Colonic mucosa (tissue), 4 donors: ENCODE measurements around the gene CCNJL. TPM values are rescaled to one million over a fixed set of nuclear protein-coding genes. Genes with fewer than 3 reads are reported as not detected.

ENCODE experiments used
- DNase-seq: peaks from one replicate; pipeline ENCODE4 v3.0.0-alpha.2; 2020
- H3K27ac ChIP-seq: fragments of 200-600 bp; one replicate; pipeline ENCODE4 v1.8.0; 2021
- H3K27me3 ChIP-seq: fragments of 200-600 bp; one replicate; pipeline ENCODE4 v1.8.0; 2021
- H3K36me3 ChIP-seq: fragments of 200-600 bp; one replicate; pipeline ENCODE4 v1.8.0; 2021
- H3K4me1 ChIP-seq: fragments of 200-600 bp; one replicate; pipeline ENCODE4 v1.8.0; 2021; ENCODE audit warnings: mild to moderate bottlenecking
- H3K4me3 ChIP-seq: fragments of 200-600 bp; one replicate; pipeline ENCODE4 v1.8.0; 2021
- H3K9ac ChIP-seq, 2 donors: one replicate each; pipeline ENCODE4 v1.7.0; 2013; ENCODE audit warnings: control low read depth in 2 of 2, low read depth in 2 of 2, low read length in 2 of 2
- H3K9me3 ChIP-seq: fragments of 200-600 bp; one replicate; pipeline ENCODE4 v1.8.0; 2021
- CTCF ChIP-seq: fragments of 200-600 bp; IDR thresholded peaks from one replicate; pipeline ENCODE4 v1.8.0; 2022; ENCODE audit warnings: antibody characterized with exemption, mild to moderate bottlenecking
- intact Hi-C: fragments of 100-400 bp; cut with DNase I; formaldehyde crosslinking; loops from one replicate; pipeline ENCODE4 v1.14.1; 2022
- total RNA-seq, 2 donors: library from RNA; stranded (reverse); fragmentation: NEBNext Ultra II Directional in 1 of 2; extraction: Animal tissue kit (Norgen Biotek cat#: 25700) in 1 of 2; gene quantifications; one replicate each; pipeline ENCODE4 v1.2.1, GENCODE V29; 2021
- donor health status: healthy.
- donor health status: DM: no; HTN: no; CAD: no.
- donor health status: DM: no; HTN: no; CAD: no.

The CCNJL gene
- total RNA-seq, 2 donors from 2014 or later, result 14.6 to 21.6 TPM

GRCh38 chr5:160330212-160330611, 17.8 kb upstream of the CCNJL start:
- no peak for TF ChIP-seq CTCF
- H3K36me3 ChIP-seq, result no peaks in the 10 kb centered on the region
- H3K27me3 ChIP-seq, result no peaks in the 10 kb centered on the region
- H3K4me3 ChIP-seq, result no peak overlapping the region
- intact Hi-C loops, result no loop called here
- H3K27ac ChIP-seq, result no peak overlapping the region
- peaks cover 5% of the 10 kb centered on the region for H3K4me1 ChIP-seq
- no peaks in the 10 kb centered on the region for H3K9me3 ChIP-seq
- H3K9ac ChIP-seq, result no peak overlapping the region
- DNase-seq, result no peak

- no peak for TF ChIP-seq CTCF
- H3K36me3 ChIP-seq, result no peaks in the 10 kb centered on the region
- no peak overlapping the region for H3K9ac ChIP-seq
- no peak for DNase-seq
- no peak overlapping the region for H3K4me3 ChIP-seq
- H3K9me3 ChIP-seq, result no peaks in the 10 kb centered on the region
- no peak overlapping the region for H3K27ac ChIP-seq
- peaks cover 5% of the 10 kb centered on the region for H3K4me1 ChIP-seq
- no peaks in the 10 kb centered on the region for H3K27me3 ChIP-seq
- intact Hi-C loops, result no loop called here
Measured at GRCh38 chr5:160327818-160328217, 15.5 kb upstream of the CCNJL start.

GRCh38 chr5:160326981-160327380, 14.6 kb upstream of the CCNJL start:
- peaks cover 5% of the 10 kb centered on the region for H3K4me1 ChIP-seq
- H3K27me3 ChIP-seq, result no peaks in the 10 kb centered on the region
- H3K9ac ChIP-seq, result no peak overlapping the region
- no peaks in the 10 kb centered on the region for H3K36me3 ChIP-seq
- no peak overlapping the region for H3K27ac ChIP-seq
- intact Hi-C loops, result no loop called here
- H3K9me3 ChIP-seq, result no peaks in the 10 kb centered on the region
- TF ChIP-seq CTCF, result no peak
- H3K4me3 ChIP-seq, result no peak overlapping the region
- no peak for DNase-seq

- no peak overlapping the region for H3K4me3 ChIP-seq
- no peaks in the 10 kb centered on the region for H3K27me3 ChIP-seq
- peak overlapping the region; percentile 12 for H3K27ac ChIP-seq
- no peak for TF ChIP-seq CTCF
- peaks cover 5% of the 10 kb centered on the region for H3K4me1 ChIP-seq
- no peak overlapping the region for H3K9ac ChIP-seq
- H3K9me3 ChIP-seq, result no peaks in the 10 kb centered on the region
- intact Hi-C loops, result no loop called here
- DNase-seq, result no peak
- H3K36me3 ChIP-seq, result no peaks in the 10 kb centered on the region
Measured at GRCh38 chr5:160325716-160326115, 13.4 kb upstream of the CCNJL start.

- no peak for DNase-seq
- Histone ChIP-seq H3K9ac (no peak overlapping the region), H3K4me1 (peaks cover 5% of the 10 kb centered on the region), H3K27me3 (no peaks in the 10 kb centered on the region), H3K36me3 (no peaks in the 10 kb centered on the region), H3K4me3 (no peak overlapping the region), H3K27ac (no peak overlapping the region), H3K9me3 (no peaks in the 10 kb centered on the region)
- intact Hi-C loops, result no loop called here
- no peak for TF ChIP-seq CTCF
Measured at GRCh38 chr5:160324886-160325285, 12.5 kb upstream of the CCNJL start.

GRCh38 chr5:160318409-160318808, 6.0 kb upstream of the CCNJL start:
- no peak for DNase-seq
- no peak for TF ChIP-seq CTCF
- Histone ChIP-seq H3K4me3 (no peak overlapping the region), H3K9ac (no peak overlapping the region), H3K27me3 (no peaks in the 10 kb centered on the region), H3K4me1 (no peaks in the 10 kb centered on the region), H3K27ac (no peak overlapping the region), H3K36me3 (no peaks in the 10 kb centered on the region), H3K9me3 (no peaks in the 10 kb centered on the region)
- intact Hi-C loops, result no loop called here
